Activated naive CD8-positive, alpha-beta T cell treated with anti-CD3 and anti-CD28 coated beads, Interleukin-2, amount 50 U/mL, for 16 hours (primary cell): Measurements from ENCODE around the gene DGCR2.
"Not testable (repeated sequence)": the region's sequence is repeated elsewhere in the genome, so short reads cannot be mapped to it uniquely, and the experiment has no call there.

Experiments
- DNase-seq: peaks from one replicate; pipeline ENCODE4 v3.0.0-alpha.2; 2020; ENCODE audit warnings: low read depth, low spot score

DGCR2 gene

GRCh38 chr22:19043121-19044085 lies 78.8 kb downstream of the DGCR2 start:
- DNase-seq = no peak

GRCh38 chr22:19042285-19043120 lies 79.7 kb downstream of the DGCR2 start:
- DNase-seq = no peak

GRCh38 chr22:19041704-19042074 lies 80.5 kb downstream of the DGCR2 start:
- DNase-seq = no peak

GRCh38 chr22:19040888-19041703 lies 81.1 kb downstream of the DGCR2 start:
- DNase-seq = no peak

- DNase-seq = no peak
Observed at GRCh38 chr22:19040391-19040861, 81.8 kb downstream of the DGCR2 start.

GRCh38 chr22:19039796-19040280 lies 82.4 kb downstream of the DGCR2 start:
- no peak for DNase-seq

- DNase-seq = no peak
Observed at GRCh38 chr22:19039448-19039780, 82.8 kb downstream of the DGCR2 start.

GRCh38 chr22:19038728-19039447 lies 83.3 kb downstream of the DGCR2 start:
- DNase-seq = no peak

- DNase-seq = no peak
Observed at GRCh38 chr22:19038164-19038546, 84.1 kb downstream of the DGCR2 start.

- no peak for DNase-seq
Observed at GRCh38 chr22:19037282-19038163, 84.7 kb downstream of the DGCR2 start.

- no peak for DNase-seq
Observed at GRCh38 chr22:19036523-19037273, 85.5 kb downstream of the DGCR2 start.

- DNase-seq = no peak
Observed at GRCh38 chr22:19036229-19036522, 86.0 kb downstream of the DGCR2 start.

GRCh38 chr22:19035474-19036228 lies 86.6 kb downstream of the DGCR2 start:
- no peak for DNase-seq

- DNase-seq = not testable (repeated sequence)
Observed at GRCh38 chr22:19035126-19035473, 87.1 kb downstream of the DGCR2 start.

- not testable (repeated sequence) for DNase-seq
Observed at GRCh38 chr22:19034724-19035120, 87.5 kb downstream of the DGCR2 start.

GRCh38 chr22:19034031-19034723 lies 88.0 kb downstream of the DGCR2 start:
- DNase-seq = not testable (repeated sequence)

- DNase-seq = not testable (repeated sequence)
Observed at GRCh38 chr22:19033568-19033905, 88.7 kb downstream of the DGCR2 start.

- DNase-seq = not testable (repeated sequence)
Observed at GRCh38 chr22:19032898-19033567, 89.2 kb downstream of the DGCR2 start.
